Measurements from ENCODE around the gene LAMP1. TPM values are rescaled to one million over a fixed set of nuclear protein-coding genes. Genes with fewer than 3 reads are reported as not detected.
"Not testable (repeated sequence)": the region's sequence is repeated elsewhere in the genome, so short reads cannot be mapped to it uniquely, and the experiment has no call there.

Gene LAMP1
- total and polyA plus RNA-seq, 2 donors (not counting 1 experiment from before 2014, with no cell fraction given) = 219 to 230 TPM

DNA sequence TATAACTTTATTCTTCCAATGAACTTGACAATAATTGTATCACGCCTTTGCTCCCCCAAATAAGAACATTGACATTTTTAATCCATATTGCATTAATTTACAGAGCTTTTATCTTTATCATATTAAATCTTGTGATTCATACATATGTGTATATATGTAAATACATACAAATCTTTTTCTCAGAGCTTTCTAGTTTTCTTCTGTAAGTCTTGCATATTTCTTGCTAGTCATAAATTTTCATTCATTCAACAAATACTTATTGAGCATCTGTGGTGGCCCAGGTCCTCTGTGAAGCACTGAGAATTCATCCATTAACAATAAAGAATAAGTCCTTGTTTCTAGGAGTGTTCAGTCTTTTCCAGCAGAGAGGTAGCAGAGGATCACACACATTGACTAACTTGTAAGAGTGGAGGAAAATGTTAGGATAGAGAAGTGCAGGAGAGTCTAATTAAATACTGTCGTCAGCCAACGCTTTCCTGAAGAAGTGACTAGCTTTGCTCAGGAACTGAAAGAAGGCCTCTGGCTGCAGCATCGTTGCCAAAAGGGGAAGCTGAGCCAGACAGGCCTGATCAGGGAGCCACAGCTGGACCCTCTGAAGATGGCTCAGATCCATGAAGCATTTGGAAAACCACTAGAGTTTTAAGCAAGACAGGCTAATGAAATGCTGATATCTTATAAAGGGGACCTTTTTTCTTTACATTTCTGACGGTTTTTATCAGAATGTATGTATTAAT, 38.6 kb upstream of the LAMP1 start:
- no peak for DNase-seq (ENCODE audit: low read depth in 2 of 2)

DNA sequence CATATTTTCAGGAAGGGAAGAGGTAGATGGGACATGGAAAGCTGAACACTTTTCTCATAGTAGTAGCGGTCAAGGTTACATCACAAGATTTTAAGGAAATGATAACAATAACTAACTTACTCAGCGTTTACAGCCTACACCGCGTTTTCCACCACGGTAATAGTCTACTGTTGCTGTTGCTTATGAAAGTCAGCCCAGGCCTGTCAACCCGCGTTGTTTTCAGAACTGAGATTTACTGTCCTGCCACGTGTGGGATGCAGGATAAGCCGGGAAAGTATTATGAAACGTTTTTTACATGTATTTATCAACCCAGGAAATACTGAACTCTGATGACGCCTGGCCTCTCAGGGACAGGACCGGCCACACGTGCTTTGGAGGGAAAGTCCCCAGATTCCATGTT, 36.0 kb upstream of the LAMP1 start:
- Histone ChIP-seq H3K27me3 (ENCODE audit: control insufficient read depth, insufficient read depth, low read length) (no peaks in the 10 kb centered on the region), H2AFZ (ENCODE audit: low read length) (no peak overlapping the region), H3K4me1 (ENCODE audit: control insufficient read depth, extremely low read depth, insufficient read depth, low read length) (no peaks in the 10 kb centered on the region), H4K20me1 (ENCODE audit: control insufficient read depth, extremely low read depth, insufficient read depth, low read length) (no peaks in the 10 kb centered on the region), H3K36me3 (ENCODE audit: control insufficient read depth, insufficient read depth, low read length) (peaks cover 15% of the 10 kb centered on the region), H3K9me3 (ENCODE audit: control insufficient read depth, insufficient read depth, low read depth, low read length) (no peaks in the 10 kb centered on the region), H3K9ac (ENCODE audit: insufficient read depth, low read length) (no peak overlapping the region), H3K4me2 (ENCODE audit: extremely low read depth, insufficient read depth, low read length) (no peak overlapping the region), H3K4me3 (replicated peaks in 1 of 4; ENCODE audit: control extremely low read depth in 1 of 4, insufficient read depth in 1 of 4, low read depth in 3 of 4, low read length in 4 of 4) (no peak overlapping the region), H3K27ac (ENCODE audit: insufficient read depth, low read length) (no peak overlapping the region), H3K79me2 (ENCODE audit: control insufficient read depth, insufficient read depth, low read length) (no peaks in the 10 kb centered on the region)
- DNase-seq (ENCODE audit: low read depth in 2 of 2) = no peak
- TF ChIP-seq EZH2 (IDR thresholded peaks at IDR 0.05; ENCODE audit: low read length, missing control alignments) = no peak
- TF ChIP-seq, protein P1, sequence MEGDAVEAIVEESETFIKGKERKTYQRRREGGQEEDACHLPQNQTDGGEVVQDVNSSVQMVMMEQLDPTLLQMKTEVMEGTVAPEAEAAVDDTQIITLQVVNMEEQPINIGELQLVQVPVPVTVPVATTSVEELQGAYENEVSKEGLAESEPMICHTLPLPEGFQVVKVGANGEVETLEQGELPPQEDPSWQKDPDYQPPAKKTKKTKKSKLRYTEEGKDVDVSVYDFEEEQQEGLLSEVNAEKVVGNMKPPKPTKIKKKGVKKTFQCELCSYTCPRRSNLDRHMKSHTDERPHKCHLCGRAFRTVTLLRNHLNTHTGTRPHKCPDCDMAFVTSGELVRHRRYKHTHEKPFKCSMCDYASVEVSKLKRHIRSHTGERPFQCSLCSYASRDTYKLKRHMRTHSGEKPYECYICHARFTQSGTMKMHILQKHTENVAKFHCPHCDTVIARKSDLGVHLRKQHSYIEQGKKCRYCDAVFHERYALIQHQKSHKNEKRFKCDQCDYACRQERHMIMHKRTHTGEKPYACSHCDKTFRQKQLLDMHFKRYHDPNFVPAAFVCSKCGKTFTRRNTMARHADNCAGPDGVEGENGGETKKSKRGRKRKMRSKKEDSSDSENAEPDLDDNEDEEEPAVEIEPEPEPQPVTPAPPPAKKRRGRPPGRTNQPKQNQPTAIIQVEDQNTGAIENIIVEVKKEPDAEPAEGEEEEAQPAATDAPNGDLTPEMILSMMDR (conservative IDR thresholded peaks at IDR 0.05 in 1 of 2, IDR thresholded peaks at IDR 0.05 in 1 of 2; ENCODE audit: low read depth in 1 of 2, low read length in 2 of 2) = no peak

More for the DNA sequence above, 38.6 kb upstream of the LAMP1 start:
- Histone ChIP-seq H3K27ac (ENCODE audit: insufficient read depth, low read length) (no peak overlapping the region), H3K27me3 (ENCODE audit: control insufficient read depth, insufficient read depth, low read length) (no peaks in the 10 kb centered on the region), H3K36me3 (ENCODE audit: control insufficient read depth, insufficient read depth, low read length) (peaks cover 15% of the 10 kb centered on the region), H4K20me1 (ENCODE audit: control insufficient read depth, extremely low read depth, insufficient read depth, low read length) (no peaks in the 10 kb centered on the region), H2AFZ (ENCODE audit: low read length) (no peak overlapping the region), H3K4me3 (replicated peaks in 1 of 4; ENCODE audit: control extremely low read depth in 1 of 4, insufficient read depth in 1 of 4, low read depth in 3 of 4, low read length in 4 of 4) (no peak overlapping the region), H3K4me1 (ENCODE audit: control insufficient read depth, extremely low read depth, insufficient read depth, low read length) (no peaks in the 10 kb centered on the region), H3K9ac (ENCODE audit: insufficient read depth, low read length) (no peak overlapping the region), H3K79me2 (ENCODE audit: control insufficient read depth, insufficient read depth, low read length) (no peaks in the 10 kb centered on the region), H3K4me2 (ENCODE audit: extremely low read depth, insufficient read depth, low read length) (no peak overlapping the region), H3K9me3 (ENCODE audit: control insufficient read depth, insufficient read depth, low read depth, low read length) (no peaks in the 10 kb centered on the region)
- TF ChIP-seq EZH2 (IDR thresholded peaks at IDR 0.05; ENCODE audit: low read length, missing control alignments) = no peak
- TF ChIP-seq, protein P1 (conservative IDR thresholded peaks at IDR 0.05 in 1 of 2, IDR thresholded peaks at IDR 0.05 in 1 of 2; ENCODE audit: low read depth in 1 of 2, low read length in 2 of 2) = no peak

DNA sequence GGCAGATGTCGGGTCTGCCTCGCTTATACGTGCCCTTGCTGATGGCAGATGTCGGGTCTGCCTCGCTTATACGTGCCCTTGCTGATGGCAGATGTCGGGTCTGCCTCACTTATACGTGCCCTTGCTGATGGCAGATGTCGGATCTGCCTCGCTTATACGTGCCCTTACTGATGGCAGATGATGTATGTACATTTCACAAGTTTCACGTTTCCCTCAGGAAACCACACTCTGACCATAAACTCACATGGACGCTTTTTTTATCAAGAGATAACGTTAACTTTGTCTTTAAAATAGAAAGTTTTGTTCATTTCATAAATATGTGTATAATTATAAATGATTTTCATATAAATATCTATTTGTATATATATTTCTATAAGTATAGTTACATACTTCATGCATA, 34.0 kb upstream of the LAMP1 start:
- not testable (repeated sequence) for H3K4me2 ChIP-seq (ENCODE audit: extremely low read depth, insufficient read depth, low read length); H3K9me3 ChIP-seq (ENCODE audit: control insufficient read depth, insufficient read depth, low read depth, low read length); H3K27me3 ChIP-seq (ENCODE audit: control insufficient read depth, insufficient read depth, low read length); H4K20me1 ChIP-seq (ENCODE audit: control insufficient read depth, extremely low read depth, insufficient read depth, low read length); H3K79me2 ChIP-seq (ENCODE audit: control insufficient read depth, insufficient read depth, low read length); H3K27ac ChIP-seq (ENCODE audit: insufficient read depth, low read length); DNase-seq (ENCODE audit: low read depth in 2 of 2); H3K4me3 ChIP-seq (replicated peaks in 1 of 4; ENCODE audit: control extremely low read depth in 1 of 4, insufficient read depth in 1 of 4, low read depth in 3 of 4, low read length in 4 of 4); H3K9ac ChIP-seq (ENCODE audit: insufficient read depth, low read length); H2AFZ ChIP-seq (ENCODE audit: low read length); H3K4me1 ChIP-seq (ENCODE audit: control insufficient read depth, extremely low read depth, insufficient read depth, low read length)
- H3K36me3 ChIP-seq (ENCODE audit: control insufficient read depth, insufficient read depth, low read length) = peaks cover 13% of the 10 kb centered on the region

Data from fibroblast of lung (primary cell).